ENCODE data around the gene RNPEPL1.

The RNPEPL1 gene

DNA sequence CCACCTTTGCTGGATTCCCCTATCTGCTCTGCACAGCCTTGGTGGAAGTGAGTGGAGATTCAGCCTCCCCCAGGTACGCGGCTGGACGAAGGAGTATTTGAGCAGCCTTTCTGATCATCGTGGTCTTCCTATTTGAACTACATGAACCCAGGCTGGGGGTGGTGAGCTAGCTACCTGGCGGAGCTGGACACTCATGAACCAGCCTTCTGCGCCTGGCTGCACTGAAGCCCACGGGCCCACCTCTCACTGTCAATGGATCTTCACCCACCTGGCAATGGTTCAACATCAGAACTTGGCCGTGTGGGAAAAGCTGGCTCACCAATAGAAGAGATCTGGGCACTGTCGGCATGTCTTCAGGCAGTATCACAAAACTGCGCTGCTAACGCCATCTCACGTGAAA, 45.9 kb upstream of the RNPEPL1 start:
- peaks cover 79% of the 10 kb centered on the region for H3K36me3 Mint-ChIP-seq (ENCODE audit: low read depth)
- peaks cover 40% of the 10 kb centered on the region for H3K9me3 Mint-ChIP-seq
- no peaks in the 10 kb centered on the region for H3K27me3 Mint-ChIP-seq (ENCODE audit: low read depth)
- no peak overlapping the region for H3K27ac Mint-ChIP-seq
- TF ChIP-seq, protein P1, sequence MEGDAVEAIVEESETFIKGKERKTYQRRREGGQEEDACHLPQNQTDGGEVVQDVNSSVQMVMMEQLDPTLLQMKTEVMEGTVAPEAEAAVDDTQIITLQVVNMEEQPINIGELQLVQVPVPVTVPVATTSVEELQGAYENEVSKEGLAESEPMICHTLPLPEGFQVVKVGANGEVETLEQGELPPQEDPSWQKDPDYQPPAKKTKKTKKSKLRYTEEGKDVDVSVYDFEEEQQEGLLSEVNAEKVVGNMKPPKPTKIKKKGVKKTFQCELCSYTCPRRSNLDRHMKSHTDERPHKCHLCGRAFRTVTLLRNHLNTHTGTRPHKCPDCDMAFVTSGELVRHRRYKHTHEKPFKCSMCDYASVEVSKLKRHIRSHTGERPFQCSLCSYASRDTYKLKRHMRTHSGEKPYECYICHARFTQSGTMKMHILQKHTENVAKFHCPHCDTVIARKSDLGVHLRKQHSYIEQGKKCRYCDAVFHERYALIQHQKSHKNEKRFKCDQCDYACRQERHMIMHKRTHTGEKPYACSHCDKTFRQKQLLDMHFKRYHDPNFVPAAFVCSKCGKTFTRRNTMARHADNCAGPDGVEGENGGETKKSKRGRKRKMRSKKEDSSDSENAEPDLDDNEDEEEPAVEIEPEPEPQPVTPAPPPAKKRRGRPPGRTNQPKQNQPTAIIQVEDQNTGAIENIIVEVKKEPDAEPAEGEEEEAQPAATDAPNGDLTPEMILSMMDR (IDR thresholded peaks at IDR 0.05; ENCODE audit: unreplicated experiment in 3 of 3), result no peak
- no peak overlapping the region for H3K4me3 Mint-ChIP-seq
- peaks cover 18% of the 10 kb centered on the region for H3K4me1 Mint-ChIP-seq

DNA sequence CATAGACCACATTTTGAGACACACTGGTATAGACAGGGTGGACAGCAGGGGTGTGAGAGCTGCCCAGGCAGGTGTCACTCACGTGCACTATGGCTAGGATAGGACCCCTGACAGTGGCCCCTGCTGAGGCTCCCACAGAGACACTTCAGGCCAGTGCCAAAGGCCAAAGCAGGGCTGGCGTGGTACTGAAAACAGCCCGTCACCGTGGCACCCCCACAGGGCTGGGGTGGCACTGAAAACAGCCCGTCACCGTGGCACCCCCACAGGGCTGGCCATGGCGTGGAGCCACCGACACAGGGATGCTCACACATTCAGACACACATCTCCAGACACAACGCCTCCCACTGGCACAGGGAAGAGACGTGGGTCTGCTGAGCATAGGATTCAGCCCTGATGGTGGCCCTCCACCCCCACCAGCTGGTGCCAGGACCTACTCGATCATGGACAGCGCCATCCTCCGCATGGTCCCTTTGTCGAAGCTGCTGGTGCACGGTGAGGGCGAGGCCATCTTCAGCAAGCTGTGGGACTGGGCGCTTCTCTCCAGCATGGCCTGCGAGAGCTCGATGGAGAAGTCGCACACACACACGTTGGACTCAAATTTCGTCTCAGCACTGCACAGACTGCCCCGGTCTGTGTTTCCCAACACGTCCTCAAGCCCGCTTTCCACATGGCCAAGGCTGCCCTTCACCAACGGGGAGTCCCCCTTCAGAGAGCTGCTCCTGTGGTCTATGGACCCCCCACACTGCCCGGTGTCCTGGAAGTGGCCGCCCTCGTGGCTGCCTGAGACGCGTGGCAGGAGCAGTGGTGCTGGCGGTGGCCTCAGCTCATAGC, 44.6 kb upstream of the RNPEPL1 start:
- TF ChIP-seq, protein P1 (IDR thresholded peaks at IDR 0.05; ENCODE audit: unreplicated experiment in 3 of 3), result no peak
- peaks cover 43% of the 10 kb centered on the region for H3K9me3 Mint-ChIP-seq
- peaks cover 17% of the 10 kb centered on the region for H3K4me1 Mint-ChIP-seq
- H3K27me3 Mint-ChIP-seq (ENCODE audit: low read depth), result no peaks in the 10 kb centered on the region
- no peak overlapping the region for H3K27ac Mint-ChIP-seq
- peaks cover 82% of the 10 kb centered on the region for H3K36me3 Mint-ChIP-seq (ENCODE audit: low read depth)
- no peak overlapping the region for H3K4me3 Mint-ChIP-seq

DNA sequence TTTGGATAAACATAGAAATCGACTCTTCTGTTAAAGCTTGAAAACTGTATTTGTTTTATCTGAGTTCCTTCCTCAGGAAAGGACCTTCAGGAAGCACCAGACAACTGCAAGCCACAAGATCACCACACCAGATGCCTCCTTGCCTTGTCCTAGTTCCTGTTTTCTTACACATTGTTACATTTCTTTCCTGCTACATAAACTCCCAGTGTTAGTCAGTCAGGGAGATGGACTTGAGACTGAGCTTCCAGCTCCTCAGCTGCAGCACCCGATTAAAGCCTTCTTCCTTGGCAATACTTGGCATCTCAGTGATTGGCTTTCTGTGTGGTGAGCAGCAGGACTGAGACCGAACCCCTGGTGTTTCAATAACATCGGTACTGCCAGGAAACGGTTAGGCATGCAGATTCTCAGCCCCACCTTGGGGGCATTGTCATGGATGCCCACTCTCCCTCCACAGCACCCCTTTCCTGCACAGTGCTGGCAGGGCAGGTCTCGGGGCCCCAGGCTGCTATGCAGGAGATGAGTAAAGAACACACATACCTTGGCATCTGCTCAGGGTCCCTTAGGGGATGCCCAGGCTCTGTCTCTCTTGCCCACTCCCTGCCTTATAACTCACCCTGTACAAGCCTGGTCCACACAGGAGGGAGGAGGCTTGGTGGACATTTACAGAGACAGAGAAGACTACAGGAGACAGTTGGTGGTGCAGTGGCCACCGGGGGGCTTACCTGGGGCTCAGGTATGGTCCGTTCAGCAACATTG, 43.1 kb upstream of the RNPEPL1 start:
- Mint-ChIP-seq H3K9me3 (peaks cover 52% of the 10 kb centered on the region), H3K27me3 (ENCODE audit: low read depth) (no peaks in the 10 kb centered on the region), H3K4me3 (no peak overlapping the region), H3K36me3 (ENCODE audit: low read depth) (peaks cover 82% of the 10 kb centered on the region), H3K4me1 (peaks cover 5% of the 10 kb centered on the region), H3K27ac (no peak overlapping the region)
- TF ChIP-seq, protein P1 (IDR thresholded peaks at IDR 0.05; ENCODE audit: unreplicated experiment in 3 of 3), result no peak

DNA sequence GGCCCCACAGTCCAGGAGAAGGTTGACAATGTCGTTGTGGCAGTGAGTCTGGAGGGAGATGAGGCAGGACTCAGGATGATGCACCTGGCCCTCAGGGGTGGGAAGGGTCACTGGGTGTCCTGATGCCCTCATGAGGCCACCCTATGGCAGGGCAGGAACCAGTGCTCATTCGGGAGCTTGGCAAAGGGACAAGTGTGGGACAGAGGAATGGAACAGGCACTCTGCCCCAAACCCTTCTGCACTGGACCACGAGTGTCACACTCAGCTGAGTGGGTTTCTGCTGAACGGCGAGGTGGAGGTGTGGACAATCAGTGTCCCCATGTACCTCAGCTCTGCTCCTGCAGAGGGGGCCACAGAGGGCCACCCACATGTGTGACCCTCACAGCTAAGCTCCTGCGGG, 42.5 kb upstream of the RNPEPL1 start:
- Mint-ChIP-seq H3K27me3 (ENCODE audit: low read depth) (no peaks in the 10 kb centered on the region), H3K4me3 (no peak overlapping the region), H3K27ac (no peak overlapping the region), H3K36me3 (ENCODE audit: low read depth) (peaks cover 84% of the 10 kb centered on the region), H3K9me3 (peaks cover 55% of the 10 kb centered on the region), H3K4me1 (peaks cover under 1% of the 10 kb centered on the region)
- TF ChIP-seq, protein P1 (IDR thresholded peaks at IDR 0.05; ENCODE audit: unreplicated experiment in 3 of 3), result no peak

DNA sequence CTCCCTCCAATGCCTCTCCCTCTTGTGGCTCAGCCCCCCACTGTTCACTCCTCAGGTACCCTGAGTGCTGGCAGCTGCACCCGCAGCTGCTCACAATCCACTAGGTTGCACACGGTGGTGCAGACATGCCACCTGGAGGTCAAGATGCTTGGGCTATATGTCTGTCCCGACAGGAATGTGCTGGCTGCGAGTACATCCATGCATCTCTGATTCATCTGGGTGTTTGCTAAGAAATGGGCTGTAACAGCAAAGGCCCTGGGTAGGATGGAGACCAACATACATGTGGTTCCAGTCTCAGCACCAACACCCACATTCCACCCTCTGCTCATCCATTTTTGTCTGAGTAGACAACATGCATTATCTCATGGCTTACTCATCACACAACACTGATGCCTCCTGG, 41.8 kb upstream of the RNPEPL1 start:
- TF ChIP-seq, protein P1 (IDR thresholded peaks at IDR 0.05; ENCODE audit: unreplicated experiment in 3 of 3), result no peak
- Mint-ChIP-seq H3K36me3 (ENCODE audit: low read depth) (peaks cover 89% of the 10 kb centered on the region), H3K4me1 (no peaks in the 10 kb centered on the region), H3K27me3 (ENCODE audit: low read depth) (no peaks in the 10 kb centered on the region), H3K9me3 (peaks cover 62% of the 10 kb centered on the region), H3K27ac (no peak overlapping the region), H3K4me3 (no peak overlapping the region)
